Ecto neural progenitor cell (in vitro differentiated cells): ENCODE results near the gene DHX30.
"Not testable (repeated sequence)": the region's sequence is repeated elsewhere in the genome, so short reads cannot be mapped to it uniquely, and the experiment has no call there.

ENCODE experiments used
- DNase-seq: peaks from one replicate; pipeline ENCODE4 v3.0.0-alpha.2; 2018; ENCODE audit warnings: low spot score

The DHX30 gene

GRCh38 chr3:47803480-47804025, 615 bp downstream of the DHX30 start:
- DNase-seq = no peak

- DNase-seq = no peak
Observed at GRCh38 chr3:47804577-47804976, 1.6 kb downstream of the DHX30 start.

DNA sequence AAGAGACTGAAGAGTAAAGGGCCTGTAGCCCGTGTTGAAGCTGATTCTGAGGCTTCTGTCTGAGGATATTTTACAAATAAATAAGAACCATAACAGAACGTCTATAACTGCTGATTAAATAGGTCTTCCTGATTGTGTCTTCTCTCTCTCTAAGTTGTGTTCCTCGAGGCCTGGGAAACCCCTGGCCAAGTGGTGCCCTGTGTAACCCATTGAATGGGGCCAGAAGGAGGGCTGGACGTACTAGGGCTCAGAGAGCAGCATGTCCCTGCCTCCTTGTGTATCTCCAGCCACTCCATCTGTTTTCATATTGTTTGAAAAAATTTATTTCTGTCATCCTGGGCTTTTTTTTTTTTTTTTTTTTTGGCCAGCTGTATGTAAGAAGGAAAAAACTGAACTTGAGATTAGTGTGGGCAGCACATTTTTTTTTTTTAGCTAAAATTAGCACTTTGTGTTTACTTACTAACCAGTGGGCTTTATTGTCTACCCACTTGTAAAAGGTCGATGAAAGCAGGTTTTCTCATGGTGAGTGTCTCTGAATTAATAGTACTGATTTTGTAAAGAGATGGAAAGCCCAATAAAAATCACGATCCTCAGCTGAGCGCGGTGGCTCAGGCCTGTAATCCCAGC, 10.7 kb downstream of the DHX30 start:
- DNase-seq = no peak

DNA sequence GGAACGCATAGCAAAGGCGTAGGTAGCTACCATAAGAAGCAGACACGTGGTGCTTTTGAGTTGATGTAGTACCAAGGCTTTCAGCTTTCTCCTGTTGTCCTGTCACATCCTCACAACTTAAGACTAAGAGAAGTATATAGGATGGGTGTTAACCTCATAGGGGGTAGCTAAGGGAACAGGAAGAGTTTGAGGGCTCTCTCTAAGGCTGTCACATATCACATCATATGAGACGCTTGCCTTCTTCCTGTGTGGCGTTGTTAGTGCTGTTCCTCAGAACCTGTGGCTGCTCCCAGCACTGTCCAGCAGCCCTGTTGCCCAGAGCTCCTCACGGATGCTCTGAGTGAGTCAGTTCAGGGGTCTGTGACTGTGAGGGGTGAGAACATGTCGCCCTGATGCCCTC, 14.7 kb downstream of the DHX30 start:
- DNase-seq = no peak

GRCh38 chr3:47824541-47825473, 21.9 kb downstream of the DHX30 start:
- peak; percentile 89 for DNase-seq

- no peak for DNase-seq
Observed at GRCh38 chr3:47825590-47825989, 22.7 kb downstream of the DHX30 start.

DNA sequence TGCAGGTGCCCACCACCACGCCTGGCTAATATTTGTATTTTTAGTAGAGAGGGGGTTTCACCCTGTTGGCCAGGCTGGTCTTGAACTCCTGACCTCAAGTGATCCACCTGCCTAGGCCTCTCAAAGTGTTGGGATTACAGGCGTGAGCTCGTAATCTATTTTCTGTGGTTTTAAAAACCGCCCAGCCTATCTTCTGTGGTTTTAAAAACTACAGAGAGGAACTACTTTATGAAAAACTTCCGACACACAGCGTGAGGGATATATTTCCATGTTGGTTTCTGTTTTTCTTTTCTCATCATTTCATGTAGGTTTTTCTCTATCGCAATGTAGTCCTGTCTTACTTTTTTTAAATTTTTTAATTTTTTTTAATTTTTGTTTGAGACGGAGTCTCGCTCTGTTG, 26.5 kb downstream of the DHX30 start:
- DNase-seq = not testable (repeated sequence)

GRCh38 chr3:47836986-47837385, 34.0 kb downstream of the DHX30 start:
- no peak for DNase-seq

DNA sequence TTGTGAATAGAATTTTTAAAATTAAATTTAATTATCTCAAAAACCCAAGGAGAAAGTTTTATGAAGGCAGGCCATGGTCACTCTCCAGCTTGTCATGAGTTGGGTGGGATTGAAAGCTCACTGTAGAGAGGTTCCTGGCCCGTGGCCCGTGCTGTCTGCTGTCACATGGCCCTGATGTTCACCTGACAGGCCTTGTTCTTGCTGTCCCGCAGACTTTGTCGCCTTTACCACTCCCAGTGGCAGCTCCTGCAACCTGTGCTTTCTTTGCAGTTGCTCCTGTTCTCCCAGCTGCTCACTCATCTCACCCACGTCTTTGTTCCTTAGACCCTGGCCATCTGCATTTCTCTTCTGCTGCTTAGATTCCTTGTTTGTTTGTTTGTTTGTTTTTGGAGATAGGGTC, 35.6 kb downstream of the DHX30 start:
- DNase-seq = no peak

DNA sequence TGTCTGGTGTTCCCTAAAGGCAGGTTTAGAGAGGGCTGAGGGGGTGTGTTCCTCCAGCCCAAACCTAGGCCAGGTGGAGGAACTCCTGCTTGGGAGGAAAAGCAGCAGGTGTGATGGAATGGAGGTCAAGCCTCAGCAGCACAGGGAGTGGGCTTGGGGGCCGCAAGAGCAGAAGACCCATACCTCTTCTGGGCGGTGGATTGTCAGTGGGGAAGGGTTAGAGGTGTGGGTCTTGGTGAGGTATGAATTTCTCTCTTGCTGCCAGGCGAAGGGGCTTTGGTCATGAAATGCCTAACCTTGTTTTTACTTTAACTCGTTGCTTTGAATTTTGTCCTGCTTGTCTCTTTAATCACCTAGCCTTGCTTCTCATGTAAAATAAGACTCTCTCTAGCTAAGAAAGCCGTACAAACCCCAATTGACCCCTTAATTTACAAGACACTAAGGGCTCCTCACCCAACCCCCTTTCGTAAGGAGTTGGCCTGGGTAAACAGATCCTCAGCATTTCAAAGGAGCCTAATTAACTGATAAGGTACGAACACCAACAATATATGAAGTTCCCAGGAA, 38.9 kb downstream of the DHX30 start:
- no peak for DNase-seq

DNA sequence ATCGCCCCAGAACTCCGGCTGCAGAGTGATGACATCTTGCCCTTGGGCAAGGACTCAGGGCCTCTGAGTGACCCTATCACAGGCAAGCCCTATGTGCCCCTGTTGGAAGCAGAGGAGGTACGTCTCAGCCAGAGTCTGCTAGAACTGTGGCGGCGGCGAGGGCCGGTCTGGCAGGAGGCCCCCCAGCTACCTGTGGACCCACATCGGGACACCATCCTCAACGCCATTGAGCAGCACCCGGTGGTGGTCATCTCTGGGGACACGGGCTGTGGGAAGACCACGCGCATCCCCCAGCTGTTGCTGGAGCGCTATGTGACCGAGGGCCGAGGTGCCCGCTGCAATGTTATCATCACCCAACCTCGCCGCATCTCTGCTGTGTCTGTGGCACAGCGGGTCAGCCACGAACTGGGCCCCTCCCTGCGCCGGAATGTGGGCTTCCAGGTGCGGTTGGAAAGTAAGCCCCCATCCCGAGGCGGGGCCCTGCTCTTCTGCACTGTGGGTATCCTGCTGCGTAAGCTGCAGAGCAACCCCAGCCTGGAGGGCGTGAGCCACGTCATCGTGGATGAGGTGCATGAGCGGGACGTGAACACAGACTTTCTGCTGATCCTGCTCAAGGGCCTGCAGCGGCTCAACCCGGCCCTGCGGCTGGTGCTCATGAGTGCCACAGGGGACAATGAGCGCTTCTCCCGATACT, 43.4 kb downstream of the DHX30 start:
- DNase-seq = no peak

- DNase-seq = no peak
Observed at GRCh38 chr3:47846880-47847248, 43.9 kb downstream of the DHX30 start.

DNA sequence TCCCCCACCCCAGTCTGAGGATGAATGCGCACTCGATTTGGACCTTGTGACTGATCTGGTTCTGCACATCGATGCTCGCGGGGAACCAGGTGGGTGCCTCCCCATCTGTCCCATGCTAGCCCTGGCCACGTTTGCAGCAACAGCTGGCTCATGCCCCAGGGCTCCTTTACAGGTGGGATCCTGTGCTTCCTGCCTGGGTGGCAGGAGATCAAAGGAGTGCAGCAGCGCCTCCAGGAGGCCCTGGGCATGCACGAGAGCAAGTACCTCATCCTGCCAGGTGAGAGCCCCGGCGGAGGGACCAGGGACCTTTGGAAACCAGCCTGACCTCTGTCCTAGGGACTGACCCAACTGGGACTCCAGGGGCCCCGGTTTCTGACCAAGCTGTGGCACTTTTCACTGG, 44.3 kb downstream of the DHX30 start:
- DNase-seq = no peak

DNA sequence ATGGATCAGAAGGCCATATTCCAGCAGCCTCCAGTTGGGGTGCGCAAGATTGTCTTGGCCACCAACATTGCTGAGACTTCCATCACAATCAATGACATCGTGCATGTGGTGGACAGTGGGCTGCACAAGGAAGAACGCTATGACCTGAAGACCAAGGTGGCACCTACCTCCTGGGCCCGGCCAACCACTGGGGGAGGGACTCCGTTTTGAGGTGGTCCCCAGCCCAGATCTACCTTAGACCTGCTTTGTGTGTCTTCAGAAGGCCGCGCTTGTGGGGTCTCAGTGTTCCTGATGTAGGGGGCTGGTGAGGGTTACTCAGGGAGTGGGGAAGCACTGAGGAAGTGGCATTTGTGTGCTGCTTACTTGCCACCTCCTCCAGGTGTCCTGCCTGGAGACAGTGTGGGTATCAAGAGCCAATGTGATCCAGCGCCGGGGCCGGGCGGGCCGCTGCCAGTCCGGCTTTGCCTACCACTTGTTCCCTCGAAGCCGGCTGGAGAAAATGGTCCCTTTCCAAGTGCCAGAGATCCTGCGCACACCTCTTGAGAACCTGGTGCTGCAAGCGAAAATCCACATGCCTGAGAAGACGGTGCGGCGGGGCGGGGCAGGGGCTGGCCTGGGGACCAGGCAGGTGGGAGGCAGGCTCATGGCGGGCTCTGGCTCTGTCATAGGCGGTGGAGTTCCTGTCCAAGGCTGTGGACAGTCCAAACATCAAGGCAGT, 45.0 kb downstream of the DHX30 start:
- DNase-seq = no peak

GRCh38 chr3:47848599-47849117, 45.7 kb downstream of the DHX30 start:
- DNase-seq = no peak

GRCh38 chr3:47849186-47849698, 46.3 kb downstream of the DHX30 start:
- no peak for DNase-seq

GRCh38 chr3:47849699-47850563, 47.0 kb downstream of the DHX30 start:
- DNase-seq = no peak

DNA sequence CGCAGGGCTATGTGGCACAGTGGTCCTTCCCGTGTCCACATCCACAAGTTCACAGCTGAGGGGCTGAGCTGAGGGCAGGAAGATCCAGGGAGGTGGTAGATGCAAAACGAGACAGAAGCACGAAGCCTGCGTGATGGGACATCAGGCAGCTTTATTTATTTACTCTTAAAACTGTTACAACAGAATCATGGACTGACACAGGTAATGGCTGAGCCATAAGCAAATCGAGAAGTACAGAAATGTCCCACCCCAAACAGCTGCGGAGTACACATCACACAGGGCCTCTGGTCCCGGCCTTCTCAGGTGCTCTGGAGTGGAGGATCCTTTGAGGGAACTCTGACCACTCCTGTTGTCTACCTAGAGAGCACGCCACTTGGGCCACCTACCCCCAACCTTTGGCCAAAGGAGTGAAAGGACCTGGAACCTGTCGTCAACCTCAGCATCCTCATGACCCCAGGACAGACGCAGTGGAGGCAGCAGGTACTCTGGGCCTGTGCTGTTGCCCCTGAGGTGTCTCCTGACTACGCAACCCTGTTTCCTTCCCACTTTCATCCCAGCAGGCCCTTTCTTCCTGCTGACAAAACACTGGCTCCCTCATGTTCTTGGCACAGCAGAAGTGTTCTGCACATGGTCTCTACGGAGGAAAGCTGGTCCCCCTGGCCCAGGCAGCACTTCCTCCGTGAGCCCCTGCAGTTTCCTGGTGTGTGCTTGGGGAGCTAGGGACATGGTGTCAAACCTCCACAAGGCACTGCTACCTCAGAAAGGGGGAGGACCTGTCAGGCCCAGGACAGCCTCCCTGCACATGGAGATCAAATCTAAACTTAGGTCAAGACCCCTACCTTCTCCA, 47.8 kb downstream of the DHX30 start:
- DNase-seq = no peak

DNA sequence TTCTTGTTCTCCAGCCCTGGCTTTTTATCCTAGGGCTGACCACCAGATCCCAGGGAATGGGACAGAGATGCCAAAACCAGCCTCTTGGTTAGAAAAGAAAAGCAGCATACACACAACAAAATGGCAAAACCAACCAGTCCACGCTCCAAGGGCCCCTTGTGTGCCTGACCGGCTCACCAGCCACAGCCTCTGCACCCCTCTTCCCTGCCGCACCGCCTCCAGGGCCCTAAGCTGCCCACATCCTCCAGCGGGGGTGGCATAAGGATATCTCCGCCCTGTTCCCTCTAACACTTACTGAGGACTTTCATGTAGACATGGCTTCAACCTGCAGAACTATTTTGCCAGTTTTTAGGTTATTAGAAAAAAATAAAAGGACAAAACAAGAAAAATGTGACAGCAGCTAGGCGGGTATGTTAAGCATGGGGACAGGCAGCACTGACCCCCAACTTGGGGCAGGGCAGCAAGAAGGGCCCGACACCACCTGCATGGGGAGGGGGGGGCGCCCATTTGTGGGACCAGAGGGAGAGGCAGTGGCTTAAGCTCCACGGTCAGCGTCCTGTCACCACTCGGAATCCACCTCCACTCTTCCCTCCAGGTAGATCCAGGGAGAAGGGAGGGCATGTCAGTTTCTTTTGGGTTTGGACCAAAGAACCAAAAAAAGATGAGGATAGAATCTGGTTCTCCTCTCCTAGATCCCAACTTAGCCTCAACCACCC, 49.1 kb downstream of the DHX30 start:
- no peak for DNase-seq
